HG02885 (cell line): Measurements from ENCODE around the gene DCHS2.

Source experiments
- ATAC-seq: cut with Tn5 transposase; IDR thresholded peaks from one replicate; pipeline ENCODE4 v1.9.1; 2021; ENCODE audit warnings: mild to moderate bottlenecking; ENCODE audit not compliant: unreplicated experiment, poor library complexity

The DCHS2 gene

GRCh38 chr4:154407443-154407842, 84.2 kb downstream of the DCHS2 start:
- ATAC-seq, result no peak

GRCh38 chr4:154406018-154406795, 85.4 kb downstream of the DCHS2 start:
- peak; percentile 98 for ATAC-seq

DNA sequence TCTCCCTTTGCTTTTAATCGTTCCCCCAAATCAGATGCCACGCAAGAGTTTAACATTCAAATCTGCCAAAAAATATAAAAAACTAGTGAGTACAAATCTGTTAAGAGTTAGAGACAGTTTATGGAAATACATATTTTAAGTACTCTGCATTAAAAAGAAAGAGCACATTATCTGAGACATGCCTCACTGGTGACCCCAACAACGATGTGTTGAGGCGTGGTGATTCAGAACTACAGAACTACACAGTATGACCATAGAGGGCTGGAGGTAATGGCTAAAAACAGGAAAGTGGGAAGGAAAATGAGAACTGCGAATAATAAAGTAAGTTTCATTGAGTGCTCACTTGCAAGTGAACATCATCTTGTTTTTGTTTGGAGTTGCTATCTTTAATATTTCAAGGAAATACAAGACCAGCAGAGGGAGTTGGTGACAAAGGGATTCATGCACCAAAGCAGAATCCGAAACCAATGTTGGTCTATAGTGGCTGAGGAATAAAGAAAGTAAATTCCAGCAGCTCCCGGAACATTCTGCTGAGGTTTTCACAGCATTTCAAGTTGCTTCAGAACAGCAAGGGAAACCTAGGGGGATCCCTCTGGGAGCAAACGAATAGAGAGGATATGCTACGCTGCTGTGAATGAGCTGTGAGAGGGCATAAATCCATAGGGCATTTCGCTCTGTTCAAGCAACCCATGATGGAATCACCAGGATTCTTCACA, 92.2 kb downstream of the DCHS2 start:
- ATAC-seq, result no peak

DNA sequence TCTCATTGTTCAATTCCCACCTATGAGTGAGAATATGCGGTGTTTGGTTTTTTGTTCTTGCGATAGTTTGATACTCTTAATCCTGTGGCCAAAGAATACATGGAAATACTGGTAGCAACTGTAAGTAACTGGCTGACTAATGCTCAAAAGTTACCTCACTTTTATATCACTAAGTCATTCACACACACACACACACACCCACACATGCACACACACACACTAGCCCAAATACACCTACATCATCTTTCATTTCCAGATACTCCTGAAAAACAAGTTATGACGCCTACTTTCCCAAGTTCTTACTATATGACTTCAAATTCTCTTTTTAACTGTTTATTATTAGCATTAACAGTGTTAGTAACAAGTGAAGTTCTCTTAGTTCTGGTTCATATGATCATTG, 101.3 kb downstream of the DCHS2 start:
- ATAC-seq, result no peak

DNA sequence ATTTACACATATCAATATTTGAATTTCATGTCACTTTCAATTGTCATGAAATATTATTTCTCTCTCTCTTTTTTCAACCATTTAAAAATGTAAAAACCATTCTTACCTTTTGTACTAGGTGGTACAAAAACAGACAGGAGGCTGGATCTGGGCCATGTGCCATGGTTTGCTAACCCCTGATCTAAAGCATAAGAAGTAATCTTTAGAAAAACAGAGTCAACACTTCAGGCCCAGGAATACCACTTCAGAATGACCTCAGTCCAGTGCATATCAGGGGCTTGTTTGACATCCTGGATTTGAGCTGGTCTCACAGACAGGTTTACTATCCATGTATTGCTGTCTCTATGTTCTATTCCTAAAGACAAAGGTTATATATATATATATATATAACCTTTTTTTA, 102.5 kb downstream of the DCHS2 start:
- ATAC-seq, result no peak

GRCh38 chr4:154384012-154384411, 107.6 kb downstream of the DCHS2 start:
- ATAC-seq, result no peak

DNA sequence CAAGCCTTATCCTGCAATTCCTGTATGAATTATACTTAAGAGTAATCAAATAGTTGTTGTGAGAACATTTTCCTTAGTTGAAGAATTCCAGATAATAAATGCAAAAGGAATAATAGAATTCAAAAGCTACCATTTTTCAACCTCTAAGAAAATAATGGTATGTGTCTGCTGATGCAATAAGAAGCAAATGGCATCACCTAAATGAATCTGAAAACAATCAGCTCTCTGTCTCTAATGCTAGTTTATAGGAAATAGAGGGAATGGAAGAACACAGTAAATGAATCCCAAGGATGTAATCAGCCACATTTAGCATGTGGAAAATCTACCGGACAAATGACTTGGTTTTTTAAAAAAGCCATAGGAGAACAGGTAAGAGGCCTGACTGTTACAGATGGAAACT, 115.1 kb downstream of the DCHS2 start:
- ATAC-seq, result no peak

GRCh38 chr4:154368060-154368459, 123.5 kb downstream of the DCHS2 start:
- ATAC-seq, result peak; percentile 72

GRCh38 chr4:154367659-154368058, 123.9 kb downstream of the DCHS2 start:
- ATAC-seq, result peak; percentile 35

GRCh38 chr4:154366956-154367355, 124.6 kb downstream of the DCHS2 start:
- ATAC-seq, result no peak

- ATAC-seq, result no peak
Measured at GRCh38 chr4:154364066-154364845, 127.3 kb downstream of the DCHS2 start.

GRCh38 chr4:154361450-154361849, 130.1 kb downstream of the DCHS2 start:
- peak; percentile 86 for ATAC-seq

GRCh38 chr4:154360491-154360890, 131.1 kb downstream of the DCHS2 start:
- no peak for ATAC-seq

DNA sequence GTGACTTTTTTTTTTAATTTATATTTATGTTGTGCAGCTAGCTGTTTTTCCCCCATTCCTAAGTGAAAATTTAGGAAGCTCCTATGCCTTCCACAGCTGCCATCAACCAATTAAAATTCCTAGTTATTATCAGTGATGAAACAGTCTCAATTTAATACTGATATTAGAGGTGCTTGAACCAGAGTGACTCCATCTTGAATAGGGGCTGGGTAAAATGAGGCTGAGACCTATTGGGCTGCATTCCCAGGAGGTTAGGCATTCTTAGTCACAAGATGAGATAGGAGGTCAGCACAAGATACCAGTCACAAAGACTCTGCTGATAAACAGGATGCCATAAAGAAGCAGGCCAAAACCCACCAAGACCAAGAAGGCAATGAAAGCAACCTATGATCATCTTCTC, 136.7 kb downstream of the DCHS2 start:
- no peak for ATAC-seq

GRCh38 chr4:154349829-154350228, 141.8 kb downstream of the DCHS2 start:
- ATAC-seq, result no peak

DNA sequence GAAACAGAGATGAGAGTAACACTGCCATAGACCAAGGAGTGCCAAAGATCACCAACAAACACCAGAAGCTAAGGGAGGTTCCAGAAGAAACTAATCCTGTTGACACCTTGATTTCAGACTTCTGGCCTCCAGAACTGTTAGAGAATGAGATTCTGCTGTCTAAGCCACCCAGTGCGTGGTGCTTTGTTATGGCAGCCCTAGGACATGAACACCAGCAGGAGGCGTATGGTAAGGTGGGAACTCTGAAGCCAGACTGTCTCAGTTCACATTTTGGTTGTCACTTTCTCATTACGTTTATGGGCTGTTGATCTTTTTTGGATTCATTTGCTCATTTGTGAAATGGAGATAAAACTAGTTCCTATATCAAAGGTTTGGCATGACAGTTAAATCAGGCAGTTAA, 142.9 kb downstream of the DCHS2 start:
- ATAC-seq, result no peak

GRCh38 chr4:154345359-154345758, 146.2 kb downstream of the DCHS2 start:
- ATAC-seq, result no peak

DNA sequence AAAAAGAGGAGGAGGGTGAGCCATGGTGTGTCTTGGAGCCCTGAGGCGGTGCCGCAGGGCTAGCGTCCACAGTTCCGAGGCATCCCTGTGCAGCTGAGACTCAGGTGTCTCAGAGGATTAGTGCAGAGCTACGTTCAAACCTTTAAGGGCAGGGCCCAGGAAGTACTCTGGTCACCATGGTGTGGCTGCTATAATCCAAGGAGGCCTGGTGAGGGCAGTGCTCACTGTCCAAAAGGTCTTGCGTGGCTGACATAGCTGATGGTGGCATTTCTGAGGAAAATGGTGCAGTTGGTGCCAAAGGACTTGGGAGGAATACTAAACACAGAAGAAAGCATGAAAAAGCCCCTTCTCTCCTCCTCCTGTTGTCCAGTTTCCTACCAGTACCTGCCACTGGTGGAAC, 146.9 kb downstream of the DCHS2 start:
- ATAC-seq, result peak; percentile 72

DNA sequence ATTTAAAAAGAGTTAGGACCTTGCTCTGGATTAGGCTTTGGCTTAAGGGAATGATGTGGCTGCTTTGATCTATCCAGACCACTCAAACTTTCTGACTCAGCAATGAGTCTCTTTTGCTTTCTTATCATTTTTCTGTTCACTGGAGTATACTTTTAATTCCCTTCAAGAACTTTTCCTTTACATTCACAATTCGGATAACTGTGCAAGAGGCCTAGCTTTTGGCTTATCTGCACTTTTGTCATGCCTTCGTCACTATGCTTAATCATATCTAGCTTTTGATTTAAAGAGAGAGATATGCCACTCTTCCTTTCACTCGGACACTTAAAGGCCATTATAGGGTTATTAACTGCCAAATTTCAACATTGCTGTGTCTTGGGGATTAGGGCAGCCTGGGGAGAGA, 147.9 kb downstream of the DCHS2 start:
- no peak for ATAC-seq

DNA sequence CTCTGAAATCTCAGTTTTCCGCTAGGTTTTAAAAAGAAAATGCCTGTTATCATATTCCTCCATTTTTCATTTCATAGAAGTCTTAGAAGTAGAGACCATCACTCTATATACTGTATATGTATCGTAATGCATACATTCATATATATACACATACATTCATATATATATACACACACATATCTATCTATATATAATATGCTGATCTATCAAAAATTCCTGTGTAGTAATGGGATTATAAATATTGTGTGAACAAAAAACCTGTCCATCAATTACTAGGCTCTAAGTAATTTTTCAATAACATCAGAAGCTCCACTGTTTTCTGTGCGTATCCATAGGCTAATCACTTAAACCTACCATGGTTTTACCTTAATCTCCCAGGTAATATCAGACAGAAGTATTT, 150.2 kb downstream of the DCHS2 start:
- ATAC-seq, result no peak

GRCh38 chr4:154335588-154335987, 156.0 kb downstream of the DCHS2 start:
- ATAC-seq, result no peak
